B cell (primary cell): ENCODE results near the gene NECTIN4.

ENCODE experiments used
- EZH2 ChIP-seq: IDR thresholded peaks from 2 replicates; pipeline ENCODE4 v1.6.1; 2012; ENCODE audit warnings: borderline replicate concordance, low read depth, mild to moderate bottlenecking, moderate library complexity, low read length; ENCODE audit not compliant: insufficient read depth, poor library complexity, severe bottlenecking
- TF ChIP-seq, protein P1 (sequence below): fragments of 200-600 bp; IDR thresholded peaks from one replicate; pipeline ENCODE4 v1.8.0; 2022; ENCODE audit warnings: antibody characterized with exemption, mild to moderate bottlenecking

GRCh38 chr1:161133220-161133740 is 43.9 kb upstream of the NECTIN4 start:
- TF ChIP-seq, protein P1, sequence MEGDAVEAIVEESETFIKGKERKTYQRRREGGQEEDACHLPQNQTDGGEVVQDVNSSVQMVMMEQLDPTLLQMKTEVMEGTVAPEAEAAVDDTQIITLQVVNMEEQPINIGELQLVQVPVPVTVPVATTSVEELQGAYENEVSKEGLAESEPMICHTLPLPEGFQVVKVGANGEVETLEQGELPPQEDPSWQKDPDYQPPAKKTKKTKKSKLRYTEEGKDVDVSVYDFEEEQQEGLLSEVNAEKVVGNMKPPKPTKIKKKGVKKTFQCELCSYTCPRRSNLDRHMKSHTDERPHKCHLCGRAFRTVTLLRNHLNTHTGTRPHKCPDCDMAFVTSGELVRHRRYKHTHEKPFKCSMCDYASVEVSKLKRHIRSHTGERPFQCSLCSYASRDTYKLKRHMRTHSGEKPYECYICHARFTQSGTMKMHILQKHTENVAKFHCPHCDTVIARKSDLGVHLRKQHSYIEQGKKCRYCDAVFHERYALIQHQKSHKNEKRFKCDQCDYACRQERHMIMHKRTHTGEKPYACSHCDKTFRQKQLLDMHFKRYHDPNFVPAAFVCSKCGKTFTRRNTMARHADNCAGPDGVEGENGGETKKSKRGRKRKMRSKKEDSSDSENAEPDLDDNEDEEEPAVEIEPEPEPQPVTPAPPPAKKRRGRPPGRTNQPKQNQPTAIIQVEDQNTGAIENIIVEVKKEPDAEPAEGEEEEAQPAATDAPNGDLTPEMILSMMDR: no peak
- TF ChIP-seq EZH2: no peak
